Hippocampal formation (tissue), 2 donors: ENCODE data around the gene DNAAF1.
A peak's percentile ranks its signal among the peaks of the same experiment; 100 is the strongest.

Experiments used
- DNase-seq, 2 donors: peaks; one replicate each; lab custom pipeline; 2025; lab: John Stamatoyannopoulos, UW

The DNAAF1 gene

GRCh38 chr16:84124257-84125073, 20.6 kb upstream of the DNAAF1 start:
- DNase-seq: no peak

- no peak for DNase-seq
Measured at GRCh38 chr16:84131117-84131516, 14.0 kb upstream of the DNAAF1 start.

- no peak for DNase-seq
Measured at GRCh38 chr16:84132527-84133285, 12.4 kb upstream of the DNAAF1 start.

- no peak for DNase-seq
Measured at GRCh38 chr16:84136331-84137125, 8.6 kb upstream of the DNAAF1 start.

GRCh38 chr16:84137287-84137686, 7.8 kb upstream of the DNAAF1 start:
- no peak for DNase-seq

- DNase-seq: no peak
Measured at GRCh38 chr16:84137769-84138357, 7.2 kb upstream of the DNAAF1 start.

GRCh38 chr16:84138500-84138823, 6.6 kb upstream of the DNAAF1 start:
- DNase-seq: no peak

GRCh38 chr16:84138824-84139627, 6.1 kb upstream of the DNAAF1 start:
- no peak for DNase-seq

GRCh38 chr16:84139628-84140258, 5.4 kb upstream of the DNAAF1 start:
- DNase-seq: no peak

GRCh38 chr16:84141143-84141670, 3.9 kb upstream of the DNAAF1 start:
- DNase-seq: no peak

GRCh38 chr16:84143081-84143480, 2.0 kb upstream of the DNAAF1 start:
- DNase-seq: no peak

GRCh38 chr16:84143784-84144199, 1.3 kb upstream of the DNAAF1 start:
- DNase-seq: no peak

GRCh38 chr16:84144209-84144858, 774 bp upstream of the DNAAF1 start:
- DNase-seq: peak in 1 of 2 donors; percentile 13

- DNase-seq: no peak
Measured at GRCh38 chr16:84150926-84151325, 5.8 kb downstream of the DNAAF1 start.

- DNase-seq: no peak
Measured at GRCh38 chr16:84153660-84154214, 8.6 kb downstream of the DNAAF1 start.

GRCh38 chr16:84155226-84155625, 10.1 kb downstream of the DNAAF1 start:
- DNase-seq: no peak

- DNase-seq: no peak
Measured at GRCh38 chr16:84155771-84156170, 10.7 kb downstream of the DNAAF1 start.

GRCh38 chr16:84156342-84156784, 11.3 kb downstream of the DNAAF1 start:
- no peak for DNase-seq

- DNase-seq: no peak
Measured at GRCh38 chr16:84159007-84159406, 13.9 kb downstream of the DNAAF1 start.

GRCh38 chr16:84159800-84160199, 14.7 kb downstream of the DNAAF1 start:
- DNase-seq: no peak
